ENCODE measurements around the gene DMWD. TPM values are rescaled to one million over a fixed set of nuclear protein-coding genes. Genes with fewer than 3 reads are reported as not detected.

Gene DMWD
- total RNA-seq, 1 donor from 2014 or later: 19.4 TPM

- no peak for DNase-seq (ENCODE audit: low read depth in 2 of 2)
Measured at GRCh38 chr19:45786533-45786894, 6.1 kb downstream of the DMWD start.

DNA sequence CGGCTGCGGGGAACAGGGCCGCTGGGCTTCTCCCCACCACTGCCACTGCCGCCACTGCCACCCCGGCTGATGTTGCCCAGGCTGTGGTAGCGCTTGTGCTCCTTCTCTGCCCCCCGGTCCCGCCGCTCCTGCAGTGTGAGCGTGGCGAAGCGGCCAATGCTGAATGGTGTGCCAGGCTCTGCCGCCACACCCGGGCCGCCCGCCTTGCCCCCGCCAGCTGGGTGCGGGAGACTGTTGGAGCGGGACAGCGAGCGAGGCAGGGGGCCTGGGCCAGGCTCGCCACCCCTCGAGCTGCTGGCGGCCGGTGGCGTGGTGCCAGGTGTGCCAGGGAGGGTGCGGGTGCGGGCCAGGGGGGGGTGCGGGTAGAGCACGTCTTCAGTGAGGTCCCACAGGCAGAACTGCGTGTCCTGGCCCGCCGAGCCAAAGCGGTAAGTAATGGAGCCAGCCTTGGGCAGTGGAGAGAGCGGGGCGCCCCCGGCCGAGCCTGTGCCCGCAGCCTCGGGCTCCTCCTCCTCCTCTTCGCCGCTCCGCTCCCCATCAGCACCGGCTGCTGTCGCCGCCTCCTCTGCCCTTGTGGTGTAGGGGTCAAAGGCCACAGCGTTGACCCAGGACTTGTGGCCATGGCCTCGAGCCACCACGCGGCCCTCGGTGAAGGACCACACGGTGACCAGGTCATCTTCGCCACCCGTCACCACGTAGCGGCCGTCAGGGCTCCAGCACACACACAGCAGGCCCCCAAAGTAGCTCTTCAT is 6.7 kb downstream of the DMWD start:
- no peak for DNase-seq (ENCODE audit: low read depth in 2 of 2)

DNA sequence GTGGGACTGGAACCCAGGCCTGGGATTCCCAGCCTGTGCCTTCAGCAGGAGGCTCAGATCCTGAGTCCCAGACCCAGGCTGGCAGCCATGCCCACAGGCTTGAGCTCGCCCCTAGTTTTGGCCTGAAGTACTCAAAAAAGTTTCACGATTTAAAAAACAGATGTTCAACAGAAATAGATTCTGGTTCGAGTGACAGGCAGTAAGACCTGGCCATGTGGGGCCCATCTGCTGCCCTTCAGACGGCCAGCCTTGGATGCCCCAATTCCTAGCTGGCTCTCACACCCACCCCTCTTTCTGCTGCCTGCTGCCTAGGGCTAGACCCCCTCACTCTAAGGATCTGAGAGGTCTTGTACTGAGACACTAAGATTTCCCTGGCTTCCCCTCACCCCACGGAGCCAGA is 7.5 kb downstream of the DMWD start:
- no peak for DNase-seq (ENCODE audit: low read depth in 2 of 2)

- DNase-seq (ENCODE audit: low read depth in 2 of 2): no peak
Measured at GRCh38 chr19:45784096-45784495, 8.5 kb downstream of the DMWD start.

DNA sequence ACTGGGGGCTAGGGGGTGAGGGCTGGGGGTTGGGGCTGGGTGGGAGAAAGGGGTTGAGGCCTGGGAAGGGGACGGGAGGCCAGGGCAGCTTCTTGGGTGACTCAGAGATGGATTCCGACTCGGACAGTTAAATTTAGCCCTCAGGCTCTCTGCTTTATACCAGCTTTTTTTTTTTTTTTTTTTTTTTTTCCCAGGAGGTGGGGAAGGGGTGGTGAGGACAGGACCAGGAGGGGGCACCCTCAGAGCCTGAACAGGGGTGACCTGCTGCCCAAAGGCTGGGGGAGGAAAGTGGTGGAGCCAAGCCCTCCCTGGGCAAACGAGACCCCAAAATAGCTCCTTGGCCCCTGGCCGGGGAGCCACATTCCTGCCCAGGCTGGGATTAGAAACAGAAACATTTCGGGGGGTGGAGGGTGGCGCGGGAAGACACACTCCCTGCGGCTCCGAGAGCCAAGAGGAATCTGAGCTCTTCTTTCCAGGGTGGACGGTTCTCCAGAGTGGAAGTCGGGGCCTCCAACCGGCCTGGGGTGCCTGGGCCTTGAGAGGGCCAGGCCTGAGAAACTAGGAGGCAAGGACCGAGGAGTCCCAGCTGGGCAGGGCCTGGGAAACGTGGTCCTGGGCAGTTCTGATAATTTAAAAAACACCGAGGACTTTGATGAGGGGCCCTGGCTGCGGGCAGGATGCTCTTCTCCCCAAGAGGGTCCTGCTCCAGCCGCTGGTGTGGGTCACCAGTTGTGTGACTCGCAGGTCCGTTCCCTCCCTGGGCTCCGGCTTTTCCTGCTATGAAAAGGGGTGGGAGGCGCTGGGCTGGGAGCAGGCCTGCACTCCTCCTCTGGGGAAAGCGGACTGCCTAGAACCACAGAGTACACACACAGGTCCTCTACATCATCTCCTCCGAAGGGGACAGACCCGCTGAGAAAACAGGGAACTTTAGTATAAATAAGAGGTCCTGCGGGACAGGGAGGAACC is 9.5 kb downstream of the DMWD start:
- no peak for DNase-seq (ENCODE audit: low read depth in 2 of 2)

DNA sequence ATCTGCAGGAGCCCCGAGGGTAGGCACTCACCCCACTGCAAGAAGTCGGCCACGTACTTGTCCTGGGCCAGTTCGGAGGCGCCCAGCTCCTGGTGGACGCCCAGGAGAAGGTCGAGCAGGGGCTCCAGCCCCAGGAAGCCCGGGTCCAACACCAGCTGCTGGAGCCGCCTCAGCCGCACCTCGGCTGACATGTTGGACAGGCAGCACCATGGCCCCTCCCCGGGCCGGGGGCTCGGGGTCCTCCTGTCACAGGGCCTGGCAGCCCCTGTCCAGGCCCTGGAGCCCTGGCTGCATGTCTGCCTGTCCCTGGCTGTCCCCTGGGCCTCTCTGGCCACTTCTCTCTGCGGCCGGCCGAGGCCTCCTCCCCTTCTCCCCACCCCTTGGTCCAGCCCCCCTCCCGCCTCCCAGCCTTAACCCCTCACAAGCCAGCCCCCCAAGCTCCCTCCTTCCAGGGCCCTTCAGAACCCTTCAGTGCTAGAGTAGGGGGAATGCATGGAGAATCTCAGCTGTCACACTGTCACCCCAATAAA is 10.4 kb downstream of the DMWD start, which contains the start of gene DMPK:
TSS of gene DMPK (minus strand) at position 329 of the 530 bp plus-strand sequence. CDS start at position 191, 138 bp downstream.
- no peak for DNase-seq (ENCODE audit: low read depth in 2 of 2)

DNA sequence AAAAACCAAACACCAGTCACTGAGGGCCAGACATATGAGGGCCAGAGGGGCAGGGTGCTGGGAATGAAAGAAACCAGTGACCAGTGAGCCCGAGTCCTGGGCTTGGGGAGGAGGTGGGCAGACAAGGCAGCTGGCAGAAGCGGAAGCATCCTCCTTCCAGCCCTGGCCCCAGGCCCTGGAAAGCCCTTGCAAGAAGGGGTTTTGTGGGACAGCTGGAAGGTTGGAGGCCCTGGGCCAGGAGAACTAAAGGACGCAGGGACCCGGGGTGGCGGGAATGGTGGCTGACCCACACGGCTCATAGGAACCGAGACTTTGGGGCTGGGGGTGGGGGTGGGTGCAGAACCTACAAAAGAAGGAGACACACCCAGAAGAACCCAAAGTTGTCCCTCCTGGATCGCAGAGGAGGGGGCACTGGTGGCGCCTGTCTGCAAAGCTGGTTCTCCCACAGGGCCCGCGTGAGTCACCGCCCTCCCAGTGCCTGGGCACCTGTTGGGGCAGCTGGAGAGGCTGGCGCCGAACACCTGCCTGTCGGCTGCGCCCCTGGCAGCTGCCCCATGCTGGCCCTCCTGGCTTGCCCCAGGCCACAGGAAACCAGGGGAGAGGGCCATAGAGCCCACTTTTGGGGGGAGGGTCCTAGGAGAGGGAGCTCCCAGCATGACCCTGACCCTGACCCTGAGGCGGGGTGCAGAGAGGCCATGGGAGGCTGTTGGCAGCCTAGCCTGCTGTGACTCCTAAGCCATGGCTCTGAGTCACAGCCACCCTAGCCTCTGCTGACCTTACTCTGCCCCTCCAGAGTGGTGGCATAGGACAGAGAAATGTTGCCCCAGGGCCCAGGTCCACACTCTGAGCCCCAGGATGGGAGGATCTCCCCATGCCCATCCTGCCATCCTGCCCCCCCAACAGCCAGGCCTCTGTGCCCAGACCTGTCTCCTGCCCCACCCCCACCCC is 11.2 kb downstream of the DMWD start:
- DNase-seq (ENCODE audit: low read depth in 2 of 2): no peak

DNA sequence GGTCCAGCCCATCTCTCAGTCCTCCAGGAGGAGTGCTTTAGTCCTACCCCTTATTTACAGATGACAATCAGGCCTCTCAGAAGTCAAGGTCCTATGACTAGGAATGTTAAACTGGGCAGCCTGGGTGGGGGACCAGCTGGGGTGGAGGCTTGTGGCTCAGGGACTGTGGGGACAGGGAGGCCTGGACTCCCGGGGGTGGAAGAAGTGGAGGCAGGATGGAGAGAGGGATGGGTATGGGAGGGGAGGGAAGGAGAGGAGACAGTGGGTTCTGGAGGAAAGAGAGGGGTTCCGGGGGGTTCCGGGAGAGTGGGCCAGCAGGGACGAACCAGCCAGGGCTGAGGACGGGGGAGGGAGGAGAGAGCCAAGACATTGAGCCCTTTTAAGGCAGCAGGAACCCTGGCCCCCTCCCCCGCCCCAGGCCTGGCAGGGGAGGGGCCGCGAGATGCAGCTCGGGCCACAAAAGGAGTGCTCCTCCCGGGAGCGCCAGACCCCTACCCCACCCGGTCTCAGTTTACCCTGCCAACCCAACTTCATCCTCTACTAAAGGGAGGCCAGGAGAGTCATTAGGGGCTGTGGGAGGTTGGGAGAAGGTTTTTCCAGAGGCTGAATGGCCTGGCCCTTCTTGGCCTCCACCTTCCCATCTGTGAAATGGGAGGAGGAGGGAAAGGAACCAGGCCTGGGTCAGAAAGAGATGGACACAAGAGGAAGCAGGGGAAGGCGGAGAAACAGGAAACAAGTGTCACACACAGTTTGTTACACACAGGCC is 12.0 kb downstream of the DMWD start:
- no peak for DNase-seq (ENCODE audit: low read depth in 2 of 2)

DNA sequence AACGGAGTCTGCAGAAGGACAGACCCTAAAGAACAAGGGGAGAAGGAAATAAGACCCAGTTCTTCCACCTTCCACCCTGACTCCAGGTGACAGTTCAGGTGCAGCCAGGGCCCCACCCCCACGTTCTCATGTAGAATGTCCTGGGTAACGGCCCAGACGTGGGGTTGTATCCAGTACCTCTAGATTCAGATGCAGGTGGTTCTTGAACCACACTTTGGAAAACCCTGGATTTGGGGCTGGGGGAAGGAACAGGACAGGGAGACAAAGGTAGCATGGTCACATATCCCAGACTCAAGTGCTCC is 12.5 kb downstream of the DMWD start:
- no peak for DNase-seq (ENCODE audit: low read depth in 2 of 2)

- peak; percentile 75 to 93 for DNase-seq (ENCODE audit: low read depth in 2 of 2)
Measured at GRCh38 chr19:45779231-45780145, 13.2 kb downstream of the DMWD start.

DNA sequence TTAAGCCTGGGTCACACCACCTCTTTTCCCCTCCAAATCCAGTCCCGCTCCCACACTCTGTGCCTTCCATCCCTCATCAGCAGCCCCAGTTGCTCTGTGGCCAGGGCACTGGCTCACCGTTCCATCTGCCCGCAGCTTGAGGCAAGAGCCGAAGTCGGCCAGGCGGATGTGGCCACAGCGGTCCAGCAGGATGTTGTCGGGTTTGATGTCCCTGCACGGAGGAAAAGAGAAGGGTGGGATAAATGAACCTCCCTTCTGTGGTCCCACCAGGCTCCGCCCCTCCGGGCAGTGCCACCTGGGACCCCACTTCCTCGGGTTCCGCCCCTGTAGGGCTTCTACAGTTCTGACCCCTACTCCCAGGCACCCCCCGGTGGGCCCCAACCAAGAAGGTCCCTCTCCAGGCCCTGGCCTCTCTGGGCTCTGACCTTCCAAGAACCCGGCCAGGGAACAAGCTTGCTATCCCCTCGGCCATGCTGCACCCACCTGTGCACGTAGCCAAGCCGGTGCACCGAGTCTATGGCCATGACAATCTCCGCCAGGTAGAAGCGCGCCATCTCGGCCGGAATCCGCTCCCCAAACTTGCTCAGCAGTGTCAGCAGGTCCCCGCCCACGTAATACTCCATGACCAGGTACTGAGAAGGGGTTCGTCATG is 14.5 kb downstream of the DMWD start:
- no peak for DNase-seq (ENCODE audit: low read depth in 2 of 2)

DNA sequence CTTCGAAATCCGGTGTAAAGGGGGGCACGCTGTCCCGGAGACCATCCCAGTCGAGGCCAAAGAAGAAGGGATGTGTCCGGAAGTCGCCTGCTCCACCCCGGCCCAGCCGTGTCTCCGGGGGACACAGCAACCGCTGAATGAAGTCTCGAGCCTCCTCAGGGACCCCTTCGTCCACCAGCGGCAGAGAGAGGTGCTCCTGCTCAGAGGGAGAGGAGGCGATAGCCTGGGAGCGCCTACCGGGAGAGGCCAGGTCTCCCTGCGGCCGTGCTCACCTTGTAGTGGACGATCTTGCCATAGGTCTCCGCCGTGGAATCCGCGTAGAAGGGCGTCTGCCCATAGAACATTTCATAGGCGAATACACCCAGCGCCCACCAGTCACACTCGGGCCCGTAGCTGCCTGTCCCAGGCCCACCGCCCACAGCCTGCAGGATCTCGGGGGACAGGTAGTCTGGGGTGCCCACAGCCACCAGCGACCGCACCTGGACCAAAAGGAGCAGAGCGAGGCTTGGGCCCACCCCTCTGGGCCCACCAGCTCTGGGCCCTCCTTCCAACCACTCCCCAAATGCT is 15.2 kb downstream of the DMWD start:
- no peak for DNase-seq (ENCODE audit: low read depth in 2 of 2)

DNA sequence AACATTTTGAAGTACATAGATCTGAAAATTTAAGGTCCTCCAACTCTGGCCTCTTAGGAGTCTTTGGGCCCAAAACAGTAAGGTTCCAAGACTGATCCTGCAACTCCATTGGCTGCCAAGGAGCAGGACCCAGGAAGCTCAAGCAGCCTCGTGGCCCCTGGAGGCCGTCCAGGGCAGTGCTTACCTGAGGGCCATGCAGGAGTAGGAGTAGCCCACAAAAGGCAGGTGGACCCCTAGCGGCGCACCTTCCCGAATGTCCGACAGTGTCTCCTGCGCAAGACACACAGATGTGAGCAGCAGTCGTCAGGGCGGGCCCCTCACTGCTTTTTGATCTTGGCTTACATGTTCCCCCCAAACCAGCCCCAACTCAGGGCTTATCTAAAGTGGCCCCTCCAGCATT is 17.9 kb downstream of the DMWD start:
- no peak for DNase-seq (ENCODE audit: low read depth in 2 of 2)

DNA sequence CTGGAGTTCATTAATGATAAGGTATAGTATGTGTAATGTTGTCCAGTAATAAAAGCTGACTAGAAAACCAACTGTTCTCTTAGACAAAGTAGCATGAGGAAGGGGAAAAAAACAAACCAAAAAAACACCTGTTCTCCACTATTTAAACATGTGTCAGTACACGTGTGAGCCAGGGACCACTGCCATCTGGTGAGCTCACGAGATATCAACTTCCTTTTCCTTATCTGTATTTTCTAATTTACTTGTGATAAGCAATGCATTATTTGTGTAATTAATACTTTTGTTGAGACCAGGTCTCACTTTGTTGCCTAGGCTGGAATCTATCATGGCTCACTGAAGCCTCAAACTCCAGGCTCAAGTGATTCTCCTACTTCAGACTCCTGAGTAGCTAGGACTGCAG is 19.3 kb downstream of the DMWD start:
- DNase-seq (ENCODE audit: low read depth in 2 of 2): peak in 1 of 2 donors; percentile 28

- no peak for DNase-seq (ENCODE audit: low read depth in 2 of 2)
Measured at GRCh38 chr19:45772912-45773311, 19.7 kb downstream of the DMWD start.

GRCh38 chr19:45772130-45772840 is 20.4 kb downstream of the DMWD start:
- no peak for DNase-seq (ENCODE audit: low read depth in 2 of 2)

DNA sequence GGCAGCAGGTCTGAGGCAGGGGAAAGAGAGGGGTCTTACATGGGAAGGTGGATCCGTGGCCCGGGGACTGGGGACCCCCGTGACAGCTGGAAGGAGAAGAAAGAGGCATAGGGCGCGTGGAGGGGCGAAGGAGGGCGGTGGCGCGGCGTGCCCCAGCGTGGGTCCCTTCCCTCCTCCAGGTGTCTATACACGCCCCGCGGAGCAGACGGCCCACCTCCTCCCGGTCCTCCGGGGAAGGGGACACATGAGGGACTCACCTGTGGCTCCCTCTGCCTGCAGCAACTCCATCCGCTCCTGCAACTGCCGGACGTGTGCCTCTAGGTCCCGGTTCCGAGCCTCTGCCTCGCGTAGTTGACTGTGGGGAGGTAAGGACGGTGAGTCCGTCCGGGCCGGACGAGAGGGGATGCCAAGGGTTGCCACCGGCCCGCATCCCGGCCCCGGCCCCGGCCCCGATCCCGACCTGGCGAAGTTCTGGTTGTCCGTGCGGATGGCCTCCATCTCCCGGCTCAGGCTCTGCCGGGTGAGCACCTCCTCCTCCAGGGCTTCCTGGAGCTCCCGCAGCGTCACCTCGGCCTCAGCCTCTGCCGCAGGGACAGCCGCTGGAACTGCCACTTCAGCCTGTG is 21.2 kb downstream of the DMWD start:
- no peak for DNase-seq (ENCODE audit: low read depth in 2 of 2)
